ENCODE measurements around the gene SDHA. TPM values are rescaled to one million over a fixed set of nuclear protein-coding genes. Genes with fewer than 3 reads are reported as not detected.

SDHA gene
- total RNA-seq, 4 donors from 2014 or later, result 76.5 to 92.8 (median 83.0) TPM

DNA sequence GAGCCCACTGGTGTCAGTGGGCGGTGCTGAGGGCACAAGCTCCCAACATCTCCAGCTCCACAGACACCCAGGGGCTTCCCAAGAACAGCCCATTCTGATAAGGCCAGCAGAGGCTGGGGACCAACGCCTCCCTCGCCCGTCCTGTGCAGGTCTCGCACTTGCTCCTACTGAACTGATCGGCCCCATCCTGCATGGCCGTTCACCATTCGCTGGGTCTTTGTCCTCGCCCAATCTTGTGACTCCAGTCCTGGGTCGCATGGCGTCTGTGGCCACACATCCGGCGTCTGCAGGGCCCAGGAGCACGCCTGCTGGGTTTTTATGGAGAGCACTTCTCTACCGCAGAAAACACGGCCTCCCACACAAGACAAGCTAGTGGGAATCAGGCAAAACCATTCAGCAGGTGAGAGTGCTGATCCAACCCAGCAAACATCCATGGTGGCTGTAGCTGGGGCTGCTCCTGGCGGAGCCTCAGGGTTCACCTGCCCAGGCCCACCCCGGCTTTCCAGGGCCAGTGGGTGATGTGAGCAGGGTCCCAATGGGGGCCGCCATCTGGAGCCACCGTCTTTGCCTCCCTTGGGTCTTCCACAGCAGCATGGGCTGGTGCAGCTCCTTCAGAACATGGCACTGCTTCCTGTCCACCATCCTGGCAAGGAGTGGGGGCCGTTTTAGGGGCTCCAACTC, 19.5 kb upstream of the SDHA start:
- TF ChIP-seq, protein P1, sequence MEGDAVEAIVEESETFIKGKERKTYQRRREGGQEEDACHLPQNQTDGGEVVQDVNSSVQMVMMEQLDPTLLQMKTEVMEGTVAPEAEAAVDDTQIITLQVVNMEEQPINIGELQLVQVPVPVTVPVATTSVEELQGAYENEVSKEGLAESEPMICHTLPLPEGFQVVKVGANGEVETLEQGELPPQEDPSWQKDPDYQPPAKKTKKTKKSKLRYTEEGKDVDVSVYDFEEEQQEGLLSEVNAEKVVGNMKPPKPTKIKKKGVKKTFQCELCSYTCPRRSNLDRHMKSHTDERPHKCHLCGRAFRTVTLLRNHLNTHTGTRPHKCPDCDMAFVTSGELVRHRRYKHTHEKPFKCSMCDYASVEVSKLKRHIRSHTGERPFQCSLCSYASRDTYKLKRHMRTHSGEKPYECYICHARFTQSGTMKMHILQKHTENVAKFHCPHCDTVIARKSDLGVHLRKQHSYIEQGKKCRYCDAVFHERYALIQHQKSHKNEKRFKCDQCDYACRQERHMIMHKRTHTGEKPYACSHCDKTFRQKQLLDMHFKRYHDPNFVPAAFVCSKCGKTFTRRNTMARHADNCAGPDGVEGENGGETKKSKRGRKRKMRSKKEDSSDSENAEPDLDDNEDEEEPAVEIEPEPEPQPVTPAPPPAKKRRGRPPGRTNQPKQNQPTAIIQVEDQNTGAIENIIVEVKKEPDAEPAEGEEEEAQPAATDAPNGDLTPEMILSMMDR (IDR thresholded peaks at IDR 0.05), result no peak
- no peak for ATAC-seq (ENCODE audit: low FRiP score)
- DNase-seq (ENCODE audit: low spot score), result no peak

DNA sequence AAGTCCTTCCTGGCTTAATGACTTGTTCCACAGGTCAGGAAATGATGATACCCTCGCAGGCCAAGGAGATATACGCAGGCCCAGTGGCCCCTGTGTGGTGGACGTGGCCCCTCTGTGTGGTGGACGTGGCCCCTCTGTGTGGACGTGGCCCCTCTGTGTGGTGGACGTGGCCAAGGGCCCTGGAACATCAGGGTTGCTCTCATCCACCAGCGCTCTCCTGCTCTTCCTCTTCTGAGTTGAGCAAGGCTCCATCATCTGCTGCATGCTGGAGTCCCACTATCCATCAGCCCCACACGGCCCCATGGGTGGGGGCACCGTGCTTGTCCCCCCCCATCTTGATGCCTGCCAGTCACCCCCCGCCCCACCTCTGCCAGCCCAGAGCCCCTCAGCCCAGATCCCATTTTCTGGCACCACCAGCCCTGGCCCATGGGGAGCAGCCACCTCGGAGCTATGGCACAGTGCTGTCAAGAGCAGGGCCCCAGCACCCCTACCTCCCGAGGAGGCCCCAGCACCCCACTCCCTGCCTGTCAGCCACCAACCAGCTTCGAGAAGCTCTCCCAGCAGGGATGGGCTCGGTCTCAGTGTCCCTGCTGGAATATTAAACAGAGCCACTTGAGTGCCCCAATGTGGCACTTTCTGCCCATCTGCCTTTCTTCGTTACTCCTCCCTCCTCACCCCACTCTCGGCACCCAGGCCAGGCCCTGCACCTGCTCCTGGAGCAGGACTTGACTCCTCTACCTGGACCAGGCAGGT, 18.7 kb upstream of the SDHA start:
- DNase-seq (ENCODE audit: low spot score) (no peak), ATAC-seq (ENCODE audit: low FRiP score) (no peak)
- TF ChIP-seq, protein P1 (IDR thresholded peaks at IDR 0.05), result no peak

DNA sequence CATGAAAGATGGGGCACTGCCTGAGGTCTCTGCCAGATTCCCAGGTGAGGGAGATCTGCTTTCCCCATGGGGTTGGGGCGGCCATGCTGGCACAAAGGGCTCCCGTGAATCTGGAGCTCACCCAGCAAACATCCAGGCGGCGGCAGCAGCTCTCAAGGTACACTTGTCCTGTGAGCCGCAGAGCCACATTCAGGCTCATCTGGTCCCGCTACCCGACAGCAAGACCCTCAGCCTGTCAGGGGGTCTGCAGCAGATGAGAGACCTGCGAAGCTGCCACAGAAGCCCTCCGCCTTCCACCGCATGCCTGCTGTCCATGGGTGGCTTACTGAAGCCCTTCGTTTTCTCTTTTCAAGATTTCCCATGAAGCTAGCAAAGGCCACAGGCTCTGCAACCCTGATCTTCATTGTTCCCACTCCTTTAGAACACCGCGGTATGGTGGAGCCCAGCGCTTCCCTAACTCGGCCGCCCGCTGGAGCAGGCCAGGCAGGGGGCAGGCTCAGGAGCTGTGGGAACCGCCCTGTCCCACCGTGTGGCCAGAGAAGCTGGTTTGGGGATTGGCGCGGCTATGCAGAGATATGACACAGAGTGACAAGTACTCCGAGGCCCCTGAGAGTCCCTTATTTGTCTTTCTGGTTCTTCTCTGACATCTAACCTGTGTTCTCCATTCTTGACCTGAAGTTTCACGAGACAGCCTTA, 18.0 kb upstream of the SDHA start:
- TF ChIP-seq, protein P1 (IDR thresholded peaks at IDR 0.05), result no peak
- DNase-seq (ENCODE audit: low spot score) (no peak), ATAC-seq (ENCODE audit: low FRiP score) (no peak)

DNA sequence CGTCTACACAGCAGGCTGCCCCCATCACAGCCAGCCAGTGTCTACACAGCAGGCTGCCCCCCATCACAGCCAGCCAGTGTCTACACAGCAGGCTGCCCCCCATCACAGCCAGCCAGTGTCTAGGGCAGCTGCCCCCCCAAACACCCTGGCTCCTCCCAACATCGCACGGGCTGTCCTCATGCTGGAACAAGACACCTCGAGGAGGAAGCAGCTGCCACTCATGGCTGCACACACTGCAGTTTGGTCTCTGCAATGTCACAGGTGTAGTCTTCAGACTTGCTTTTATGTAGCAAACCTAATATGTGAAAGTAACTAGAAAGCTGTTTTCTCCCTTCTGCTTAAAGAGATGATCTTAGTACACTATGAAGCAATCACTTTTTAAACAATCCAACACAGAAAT, 17.1 kb upstream of the SDHA start:
- no peak for ATAC-seq (ENCODE audit: low FRiP score)

DNA sequence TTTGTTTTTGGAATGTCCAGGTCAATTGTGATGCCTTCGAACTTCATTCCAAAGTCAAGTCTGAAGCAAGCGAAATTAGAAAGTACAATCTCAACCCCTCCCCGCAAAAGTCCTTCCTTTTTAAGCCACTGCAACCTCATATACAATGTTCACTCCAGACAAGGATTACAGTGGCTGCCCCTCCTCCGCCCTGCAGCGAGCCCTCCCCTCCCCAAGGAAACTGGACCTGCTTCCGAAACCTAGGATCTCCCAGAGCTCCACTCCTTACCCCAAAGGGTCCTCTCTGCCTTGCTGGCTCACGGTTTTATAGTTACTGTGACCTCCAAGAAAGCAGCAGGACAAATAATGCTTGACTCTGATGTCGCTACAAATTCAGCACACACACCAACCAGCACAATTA, 16.4 kb upstream of the SDHA start:
- DNase-seq (ENCODE audit: low spot score) (no peak), ATAC-seq (ENCODE audit: low FRiP score) (no peak)
- TF ChIP-seq, protein P1 (IDR thresholded peaks at IDR 0.05), result no peak

More for the DNA sequence above, 17.1 kb upstream of the SDHA start:
- no peak for DNase-seq (ENCODE audit: low spot score)
- TF ChIP-seq, protein P1 (IDR thresholded peaks at IDR 0.05), result no peak

DNA sequence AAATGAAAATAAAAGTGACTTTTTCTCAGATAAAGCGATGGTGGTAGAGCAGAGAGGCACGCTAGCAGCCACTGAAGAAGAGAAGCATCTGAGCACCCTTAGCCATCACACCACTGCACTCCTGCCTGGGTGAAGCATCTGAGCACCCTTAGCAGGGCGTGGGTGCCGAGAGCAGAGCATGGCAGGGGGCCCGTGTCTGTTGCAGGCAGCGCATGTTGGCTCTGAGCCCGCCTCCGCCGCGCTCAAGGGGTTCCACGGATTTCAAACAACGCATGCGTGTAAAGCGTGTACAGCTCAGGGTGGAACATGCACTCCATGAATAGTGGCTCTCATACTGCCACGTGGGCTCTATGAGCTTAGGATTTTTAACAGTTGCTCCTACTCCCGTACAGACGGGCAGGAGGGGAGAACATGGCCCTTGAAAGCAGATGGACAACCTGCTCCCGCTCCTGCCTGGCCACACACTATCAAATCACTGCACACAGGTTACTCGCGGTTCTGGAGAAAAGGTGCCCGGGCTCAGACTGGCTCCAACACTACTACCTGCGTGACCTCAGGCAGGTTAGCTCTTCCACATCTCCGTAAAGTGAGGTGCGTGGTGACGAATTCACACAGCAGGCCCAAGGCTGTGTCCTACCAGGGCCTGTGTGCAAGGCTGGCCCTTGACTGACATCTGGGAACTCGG, 14.7 kb upstream of the SDHA start:
- ATAC-seq (ENCODE audit: low FRiP score) (no peak), DNase-seq (ENCODE audit: low spot score) (no peak)
- TF ChIP-seq, protein P1 (IDR thresholded peaks at IDR 0.05), result no peak
